LNCAP (cell line): ENCODE data around the gene C9orf72.

Experiments
- CTCF ChIP-seq: fragments of 450-650 bp; IDR thresholded peaks from 2 replicates; pipeline ENCODE4 v1.5.1; 2017; ENCODE audit warnings: mild to moderate bottlenecking

Gene C9orf72

GRCh38 chr9:27573634-27574590 lies 631 bp upstream of the C9orf72 start:
- no peak for TF ChIP-seq CTCF

- TF ChIP-seq CTCF: no peak
These were observed 739 bp downstream of the C9orf72 start for GRCh38 chr9:27572566-27572917.

GRCh38 chr9:27572061-27572460 lies 1.2 kb downstream of the C9orf72 start:
- TF ChIP-seq CTCF: no peak

- TF ChIP-seq CTCF: no peak
These were observed 2.3 kb downstream of the C9orf72 start for GRCh38 chr9:27571011-27571410.

- no peak for TF ChIP-seq CTCF
These were observed 3.9 kb downstream of the C9orf72 start for GRCh38 chr9:27569406-27569805.

GRCh38 chr9:27566118-27566517 lies 7.2 kb downstream of the C9orf72 start:
- no peak for TF ChIP-seq CTCF

GRCh38 chr9:27565696-27566095 lies 7.6 kb downstream of the C9orf72 start:
- no peak for TF ChIP-seq CTCF

- no peak for TF ChIP-seq CTCF
These were observed 8.6 kb downstream of the C9orf72 start for GRCh38 chr9:27564670-27565069.
